OCI-LY1 (cell line): ENCODE results near the gene MYZAP.

Experiments used
- H2AFZ ChIP-seq: fragments of 200-600 bp; sonication (generic), shearing (Covaris generic); 2 replicates; pipeline ENCODE4 v1.6.0; 2014; ENCODE audit warnings: antibody characterized with exemption, mild to moderate bottlenecking, low read length
- H3F3A ChIP-seq: fragments of 200-600 bp; sonication (generic), shearing (Covaris generic); 2 replicates; pipeline ENCODE4 v1.6.0; 2014; ENCODE audit warnings: mild to moderate bottlenecking, antibody characterized with exemption, low read length, moderate library complexity; ENCODE audit not compliant: insufficient read depth
- H3K27ac ChIP-seq: fragments of 200-600 bp; sonication (generic); 2 replicates; pipeline ENCODE4 v1.5.1; 2014; ENCODE audit warnings: low read length, mixed run types, mild to moderate bottlenecking, low read depth; ENCODE audit not compliant: poor library complexity, severe bottlenecking
- H3K27me3 ChIP-seq: fragments of 200-600 bp; sonication (generic); 2 replicates; pipeline ENCODE4 v1.6.0; 2014; ENCODE audit warnings: antibody characterized with exemption, mild to moderate bottlenecking, low read length, moderate library complexity; ENCODE audit not compliant: insufficient read depth
- H3K36me3 ChIP-seq: fragments of 200-600 bp; sonication (generic); 2 replicates; pipeline ENCODE4 v1.6.1; 2014; ENCODE audit warnings: mild to moderate bottlenecking, antibody characterized with exemption, low read length, moderate library complexity, mixed read lengths; ENCODE audit not compliant: insufficient read depth
- H3K4me1 ChIP-seq: fragments of 200-600 bp; sonication (generic); 2 replicates; pipeline ENCODE4 v1.5.1; 2014; ENCODE audit warnings: mild to moderate bottlenecking, low read length, moderate library complexity; ENCODE audit not compliant: insufficient read depth, severe bottlenecking
- H3K4me2 ChIP-seq: fragments of 200-600 bp; sonication (generic), shearing (Covaris generic); 2 replicates; pipeline ENCODE4 v1.6.1; 2014; ENCODE audit warnings: low read length
- H3K4me3 ChIP-seq: fragments of 200-600 bp; sonication (generic); 2 replicates; pipeline ENCODE4 v1.5.1; 2014; ENCODE audit warnings: low read length, low read depth, mild to moderate bottlenecking, mixed read lengths; ENCODE audit not compliant: poor library complexity, severe bottlenecking
- H3K79me2 ChIP-seq: fragments of 200-600 bp; shearing (Covaris generic); 2 replicates; pipeline ENCODE4 v1.6.1; 2016; ENCODE audit warnings: mixed run types, low read length, mixed read lengths; ENCODE audit not compliant: insufficient read depth
- H3K9ac ChIP-seq: fragments of 200-600 bp; sonication (generic), shearing (Covaris generic); 2 replicates; pipeline ENCODE4 v1.6.1; 2014; ENCODE audit warnings: mild to moderate bottlenecking, low read length, mixed read lengths
- H3K9me2 ChIP-seq: fragments of 200-600 bp; sonication (generic), shearing (Covaris generic); 2 replicates; pipeline ENCODE4 v1.6.1; 2014; ENCODE audit warnings: low read depth, mild to moderate bottlenecking, low read length, mixed read lengths
- H3K9me3 ChIP-seq: fragments of 200-600 bp; shearing (Covaris generic); 2 replicates; pipeline ENCODE4 v1.6.1; 2014; ENCODE audit warnings: low read length, mixed read lengths
- H4K20me1 ChIP-seq: fragments of 200-600 bp; sonication (generic), shearing (Covaris generic); 2 replicates; pipeline ENCODE4 v1.6.0; 2016; ENCODE audit warnings: mild to moderate bottlenecking, low read length; ENCODE audit not compliant: insufficient read depth
- EZH2 ChIP-seq: fragments of 200-600 bp; sonication (generic), shearing (Covaris generic); IDR thresholded peaks from 2 replicates; pipeline ENCODE4 v1.8.0; 2017; ENCODE audit warnings: borderline replicate concordance, mixed run types, mild to moderate bottlenecking, antibody characterized with exemption, low read length, moderate library complexity, mixed read lengths
- TF ChIP-seq, protein P1 (sequence below): fragments of 200-600 bp; sonication (generic), shearing (Covaris generic); IDR thresholded peaks from 2 replicates; pipeline ENCODE4 v1.5.1; 2017; ENCODE audit warnings: mild to moderate bottlenecking, antibody characterized with exemption, low read length, moderate library complexity, mixed read lengths

The MYZAP gene

DNA sequence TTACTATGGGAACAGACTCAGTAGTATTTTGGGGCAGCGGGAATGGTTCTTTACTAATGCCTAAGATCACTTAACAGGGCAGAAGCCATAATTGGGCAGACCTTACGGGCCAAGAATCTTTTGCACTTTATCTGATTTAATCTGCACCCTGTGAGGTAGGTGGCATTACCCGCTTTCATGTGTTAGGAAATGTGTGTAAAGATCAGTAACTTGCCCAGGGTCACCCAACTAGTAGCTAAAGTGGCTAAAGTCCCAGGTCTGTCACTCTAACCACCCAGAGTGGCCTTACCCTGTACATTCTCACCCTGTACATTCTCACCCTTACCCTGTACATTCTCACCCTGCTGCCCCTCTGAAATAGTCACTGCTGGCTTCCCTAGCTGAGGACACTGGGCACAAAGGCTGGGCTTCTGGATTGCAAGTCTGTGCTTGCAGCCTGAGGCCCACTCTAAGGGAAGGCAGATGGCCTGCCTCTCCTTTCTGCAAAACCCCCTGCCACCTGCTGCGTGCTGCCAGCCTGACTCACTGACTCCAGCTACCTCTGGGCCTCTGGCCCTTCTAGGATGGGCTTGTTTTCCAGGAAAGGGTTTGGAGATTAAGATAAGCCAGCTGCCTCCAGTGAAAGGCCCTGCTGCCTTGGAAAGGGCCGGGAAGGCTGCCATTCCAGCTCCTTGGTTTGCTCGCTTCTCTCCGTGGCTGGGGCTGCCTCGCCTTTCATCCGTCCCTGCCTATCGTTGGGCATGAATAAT is 37.5 kb upstream of the MYZAP start:
- Histone ChIP-seq H2AFZ (no peak overlapping the region), H3K4me2 (no peak overlapping the region), H3K4me1 (no peaks in the 10 kb centered on the region), H3K9ac (no peak overlapping the region), H3K4me3 (no peak overlapping the region), H3K27ac (no peak overlapping the region), H3F3A (no peaks in the 10 kb centered on the region), H3K79me2 (no peaks in the 10 kb centered on the region), H3K9me3 (no peaks in the 10 kb centered on the region), H3K36me3 (no peaks in the 10 kb centered on the region), H3K27me3 (0 out of 2 replicates have a peak, but pooled peaks cover 9% of the 10 kb centered on the region), H4K20me1 (no peaks in the 10 kb centered on the region), H3K9me2 (no peaks in the 10 kb centered on the region)
- TF ChIP-seq, protein P1, sequence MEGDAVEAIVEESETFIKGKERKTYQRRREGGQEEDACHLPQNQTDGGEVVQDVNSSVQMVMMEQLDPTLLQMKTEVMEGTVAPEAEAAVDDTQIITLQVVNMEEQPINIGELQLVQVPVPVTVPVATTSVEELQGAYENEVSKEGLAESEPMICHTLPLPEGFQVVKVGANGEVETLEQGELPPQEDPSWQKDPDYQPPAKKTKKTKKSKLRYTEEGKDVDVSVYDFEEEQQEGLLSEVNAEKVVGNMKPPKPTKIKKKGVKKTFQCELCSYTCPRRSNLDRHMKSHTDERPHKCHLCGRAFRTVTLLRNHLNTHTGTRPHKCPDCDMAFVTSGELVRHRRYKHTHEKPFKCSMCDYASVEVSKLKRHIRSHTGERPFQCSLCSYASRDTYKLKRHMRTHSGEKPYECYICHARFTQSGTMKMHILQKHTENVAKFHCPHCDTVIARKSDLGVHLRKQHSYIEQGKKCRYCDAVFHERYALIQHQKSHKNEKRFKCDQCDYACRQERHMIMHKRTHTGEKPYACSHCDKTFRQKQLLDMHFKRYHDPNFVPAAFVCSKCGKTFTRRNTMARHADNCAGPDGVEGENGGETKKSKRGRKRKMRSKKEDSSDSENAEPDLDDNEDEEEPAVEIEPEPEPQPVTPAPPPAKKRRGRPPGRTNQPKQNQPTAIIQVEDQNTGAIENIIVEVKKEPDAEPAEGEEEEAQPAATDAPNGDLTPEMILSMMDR = no peak

DNA sequence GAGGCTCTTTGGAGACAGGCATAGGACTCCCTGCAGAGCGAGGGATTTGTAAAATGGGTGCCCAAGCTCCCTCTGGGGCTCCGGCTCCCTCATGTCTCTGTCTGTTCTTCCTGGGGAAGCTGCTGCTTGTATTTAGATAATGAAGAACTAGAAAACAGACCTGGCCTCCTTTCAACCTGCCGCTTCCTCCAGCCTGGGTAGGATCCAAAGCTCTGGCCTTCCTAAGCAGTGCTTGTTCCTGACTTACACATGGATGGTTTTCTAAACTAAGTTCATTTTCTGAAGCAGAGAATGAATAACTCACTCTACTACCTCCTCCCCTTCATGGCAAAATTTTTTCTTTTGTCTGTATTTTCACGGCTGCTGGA is 36.9 kb upstream of the MYZAP start:
- H2AFZ ChIP-seq = no peak overlapping the region

GRCh38 chr15:57555270-57555669 is 36.4 kb upstream of the MYZAP start:
- TF ChIP-seq EZH2 = no peak
- TF ChIP-seq, protein P1 = no peak
- Histone ChIP-seq H3K9me3 (no peaks in the 10 kb centered on the region), H3K27me3 (0 out of 2 replicates have a peak, but pooled peaks cover 9% of the 10 kb centered on the region), H3K4me1 (no peaks in the 10 kb centered on the region), H3K4me3 (no peak overlapping the region), H3K36me3 (no peaks in the 10 kb centered on the region), H3K9ac (no peak overlapping the region), H3K79me2 (no peaks in the 10 kb centered on the region), H3K4me2 (no peak overlapping the region), H2AFZ (no peak overlapping the region), H3K27ac (no peak overlapping the region), H3K9me2 (no peaks in the 10 kb centered on the region), H4K20me1 (no peaks in the 10 kb centered on the region), H3F3A (no peaks in the 10 kb centered on the region)

More for the DNA sequence above, 36.9 kb upstream of the MYZAP start:
- no peak overlapping the region for H3K4me3 ChIP-seq
- H3K36me3 ChIP-seq = no peaks in the 10 kb centered on the region
- no peak overlapping the region for H3K4me2 ChIP-seq
- no peak for TF ChIP-seq EZH2
- TF ChIP-seq, protein P1 = no peak
- H3F3A ChIP-seq = no peaks in the 10 kb centered on the region
- H3K9me3 ChIP-seq = no peaks in the 10 kb centered on the region
- H3K4me1 ChIP-seq = no peaks in the 10 kb centered on the region
- H4K20me1 ChIP-seq = no peaks in the 10 kb centered on the region
- H3K27me3 ChIP-seq = 0 out of 2 replicates have a peak, but pooled peaks cover 9% of the 10 kb centered on the region
- H3K27ac ChIP-seq = no peak overlapping the region
- H3K9me2 ChIP-seq = no peaks in the 10 kb centered on the region
- H3K79me2 ChIP-seq = no peaks in the 10 kb centered on the region
- H3K9ac ChIP-seq = no peak overlapping the region
